Esophagus squamous epithelium (tissue), 5 donors: ENCODE measurements around the gene PPP1R3G. TPM values are rescaled to one million over a fixed set of nuclear protein-coding genes. Genes with fewer than 3 reads are reported as not detected.
A peak's percentile ranks its signal among the peaks of the same experiment; 100 is the strongest.
"Not testable (repeated sequence)": the region's sequence is repeated elsewhere in the genome, so short reads cannot be mapped to it uniquely, and the experiment has no call there.

Experiments
- DNase-seq: peaks from one replicate; lab custom pipeline; 2025; lab: John Stamatoyannopoulos, UW
- H3K27ac ChIP-seq, 4 donors: fragments of 200-600 bp; sonication (generic); one replicate each; pipeline ENCODE4 v1.5.1; 2016 to 2019; ENCODE audit warnings: mild to moderate bottlenecking in 1 of 4
- H3K27me3 ChIP-seq, 4 donors: fragments of 200-600 bp; sonication (generic); 1 replicate in 3 of 4; 2 replicates in 1 of 4; pipeline versions ENCODE4 v1.5.1 to v1.6.0; 2017 to 2021; ENCODE audit warnings: antibody characterized with exemption in 1 of 4
- H3K36me3 ChIP-seq, 3 donors: fragments of 200-600 bp; sonication (generic); one replicate each; pipeline ENCODE4 v1.5.1; 2016 to 2019
- H3K4me1 ChIP-seq, 3 donors: fragments of 200-600 bp; sonication (generic); one replicate each; pipeline ENCODE4 v1.5.1; 2017 to 2019
- H3K4me3 ChIP-seq, 4 donors: fragments of 200-600 bp; sonication (generic); 1 replicate in 3 of 4; 2 replicates in 1 of 4; pipeline ENCODE4 v1.5.1; 2016 to 2019; ENCODE audit warnings: mild to moderate bottlenecking in 2 of 4, moderate library complexity in 1 of 4
- H3K9me3 ChIP-seq, 3 donors: fragments of 200-600 bp; sonication (generic); one replicate each; pipeline ENCODE4 v1.5.1; 2016 to 2019
- CTCF ChIP-seq, 6 experiments: fragments of 450-650 bp in 4 of 6; fragments of 200-600 bp in 2 of 6; sonication (generic) in 2 of 6; IDR thresholded peaks; one replicate each; pipeline ENCODE4 v1.5.1; 2016 to 2019; ENCODE audit warnings: antibody characterized with exemption in 6 of 6, mild to moderate bottlenecking in 4 of 6, moderate library complexity in 4 of 6
- POLR2A ChIP-seq, 4 donors: fragments of 450-650 bp; IDR thresholded peaks; one replicate each; pipeline ENCODE4 v1.6.1; 2017; ENCODE audit warnings: antibody characterized with exemption in 4 of 4, mild to moderate bottlenecking in 4 of 4, moderate library complexity in 3 of 4
- WGBS, 2 donors: methylation state at CpG; one replicate each; pipeline ENCODE4 v1.1.5; 2018; 5-methylcytosine and 5-hydroxymethylcytosine counted together
- intact Hi-C: fragments of 100-400 bp; cut with DNase I; formaldehyde crosslinking; loops from one replicate; pipeline ENCODE4 v1.15.0; 2022
- total RNA-seq, 4 donors: library from RNA; depleted of rRNA; stranded (reverse); fragments of >200 nt; gene quantifications; one replicate each; pipeline ENCODE4 v1.1.0, GENCODE V29; 2016
- donor health status: DM: yes; HTN: yes; CAD: no.

Gene PPP1R3G
- total RNA-seq, 4 donors from 2014 or later, result 1.1 to 3.0 (median 1.6) TPM

- 88 to 91% methylated on average over 6 to 10 of the region's 10 CpGs for WGBS, 2 donors
- Histone ChIP-seq H3K36me3 (no peaks in the 10 kb centered on the region), H3K4me1 (peaks cover 0 to 25% (median 6%) of the 10 kb centered on the region in 3 donors), H3K27ac (no peak overlapping the region), H3K4me3 (no peak overlapping the region), H3K27me3 (no peaks in the 10 kb centered on the region), H3K9me3 (no peaks in the 10 kb centered on the region)
- TF ChIP-seq POLR2A (IDR thresholded peaks at IDR 0.05), result no peak
- TF ChIP-seq CTCF (IDR thresholded peaks at IDR 0.05), result no peak
- DNase-seq, result no peak
- intact Hi-C loops, result no loop called here
Measured at GRCh38 chr6:5115168-5115567, 30.0 kb downstream of the PPP1R3G start.

GRCh38 chr6:5116243-5116991, 31.3 kb downstream of the PPP1R3G start:
- 92 to 97% methylated on average over 9 of the region's 9 CpGs for WGBS, 2 donors

GRCh38 chr6:5119090-5119951, 34.2 kb downstream of the PPP1R3G start:
- Histone ChIP-seq H3K4me3 (no peak overlapping the region), H3K4me1 (peaks cover 0 to 9% (median 0%) of the 10 kb centered on the region in 3 donors), H3K36me3 (no peaks in the 10 kb centered on the region), H3K9me3 (no peaks in the 10 kb centered on the region), H3K27ac (no peak overlapping the region), H3K27me3 (no peaks in the 10 kb centered on the region)
- TF ChIP-seq POLR2A (IDR thresholded peaks at IDR 0.05) (no peak), CTCF (IDR thresholded peaks at IDR 0.05) (no peak)
- DNase-seq, result no peak
- WGBS, 2 donors, result 88 to 93% methylated on average over 14 to 17 of the region's 17 CpGs
- intact Hi-C loops, result no loop called here

More at GRCh38 chr6:5116243-5116991, 31.3 kb downstream of the PPP1R3G start:
- Histone ChIP-seq H3K4me3 (no peak overlapping the region), H3K4me1 (peaks cover 0 to 25% (median 6%) of the 10 kb centered on the region in 3 donors), H3K27me3 (no peaks in the 10 kb centered on the region), H3K9me3 (no peaks in the 10 kb centered on the region), H3K36me3 (no peaks in the 10 kb centered on the region), H3K27ac (peak overlapping the region in 1 of 4 donors; percentile 39)
- DNase-seq, result no peak
- no peak for TF ChIP-seq POLR2A (IDR thresholded peaks at IDR 0.05)
- TF ChIP-seq CTCF (IDR thresholded peaks at IDR 0.05), result no peak
- intact Hi-C loops, result no loop called here

GRCh38 chr6:5120011-5120410, 34.9 kb downstream of the PPP1R3G start:
- WGBS, 2 donors, result 81 to 90% methylated on average over 7 to 8 of the region's 10 CpGs
- intact Hi-C loops, result no loop called here
- Histone ChIP-seq H3K27ac (no peak overlapping the region), H3K27me3 (no peaks in the 10 kb centered on the region), H3K4me3 (no peak overlapping the region), H3K36me3 (no peaks in the 10 kb centered on the region), H3K4me1 (peaks cover 0 to 9% (median 0%) of the 10 kb centered on the region in 3 donors), H3K9me3 (no peaks in the 10 kb centered on the region)
- no peak for TF ChIP-seq CTCF (IDR thresholded peaks at IDR 0.05)
- no peak for TF ChIP-seq POLR2A (IDR thresholded peaks at IDR 0.05)
- no peak for DNase-seq

- H3K36me3 ChIP-seq, H3K27ac ChIP-seq, H3K4me3 ChIP-seq, DNase-seq, H3K27me3 ChIP-seq, intact Hi-C loops, H3K4me1 ChIP-seq, H3K9me3 ChIP-seq: not testable (repeated sequence)
- 92 to 100% methylated on average over 3 to 7 of the region's 8 CpGs for WGBS, 2 donors
Measured at GRCh38 chr6:5120543-5120942, 35.4 kb downstream of the PPP1R3G start.
